ENCODE results near the gene ZNF148. TPM values are rescaled to one million over a fixed set of nuclear protein-coding genes. Genes with fewer than 3 reads are reported as not detected.
"Not testable (repeated sequence)": the region's sequence is repeated elsewhere in the genome, so short reads cannot be mapped to it uniquely, and the experiment has no call there.

The ZNF148 gene
- total and polyA plus RNA-seq, 9 donors = 12.9 to 36.0 (median 19.8) TPM

DNA sequence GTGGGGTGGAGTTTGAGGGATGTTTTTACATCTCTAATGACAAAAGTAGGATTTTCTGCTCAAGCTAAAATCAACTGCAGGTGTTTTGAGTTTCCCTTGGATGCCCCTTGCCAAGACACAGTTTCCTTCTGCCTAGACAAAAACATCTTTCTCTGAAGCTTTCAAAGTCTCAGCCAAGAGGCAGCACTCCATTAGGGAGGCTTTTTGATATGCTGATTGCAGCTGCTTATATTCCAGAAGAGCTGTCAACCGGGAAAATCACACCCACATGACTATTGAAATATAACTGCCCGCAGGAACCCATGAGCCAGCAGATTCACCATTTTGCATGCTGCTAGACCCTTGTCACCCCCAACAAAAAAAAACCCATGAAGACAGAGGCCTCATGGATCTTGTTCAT, 27.5 kb upstream of the ZNF148 start:
- H3K27ac ChIP-seq (ENCODE audit: low read length) = no peak overlapping the region
- no CpG with 5 or more reads among the region's 2 CpGs for WGBS (ENCODE audit: insufficient coverage)

DNA sequence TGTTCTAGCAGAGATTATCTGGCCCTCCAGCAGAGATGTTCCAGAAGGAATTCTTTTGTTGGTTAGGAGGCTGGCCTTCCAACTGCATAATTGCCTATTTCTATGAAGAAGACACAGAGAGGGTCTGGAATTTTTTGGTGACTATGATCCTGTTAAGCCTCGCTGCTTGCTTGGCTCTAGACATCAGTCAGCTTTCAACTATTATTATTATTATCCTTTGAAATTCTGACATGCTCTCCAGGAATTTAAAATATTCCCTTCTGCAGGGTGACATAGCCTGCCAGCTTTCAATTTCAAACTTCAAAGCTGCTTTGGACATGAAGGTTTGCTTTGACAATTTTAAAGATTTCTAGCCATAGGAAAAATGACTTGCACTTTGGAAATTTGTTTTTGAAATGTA, 26.3 kb upstream of the ZNF148 start:
- H3K36me3 ChIP-seq (ENCODE audit: control insufficient read depth, insufficient read depth, low read length) = no peaks in the 10 kb centered on the region
- no peak overlapping the region for H3K4me3 ChIP-seq (ENCODE audit: low read length)
- no peaks in the 10 kb centered on the region for H3K4me1 ChIP-seq (ENCODE audit: control insufficient read depth, insufficient read depth, low read length)
- peaks cover 4% of the 10 kb centered on the region for H3K9me3 ChIP-seq (replicated peaks; ENCODE audit: control insufficient read depth, low read depth, low read length)
- no CpG with 5 or more reads among the region's 1 CpG for WGBS (ENCODE audit: insufficient coverage)
- peak; percentile 12 for DNase-seq
- no peaks in the 10 kb centered on the region for H3K27me3 ChIP-seq (ENCODE audit: control insufficient read depth, insufficient read depth, low read length)
- H3K27ac ChIP-seq (ENCODE audit: low read length) = no peak overlapping the region

More for the DNA sequence above, 27.5 kb upstream of the ZNF148 start:
- Histone ChIP-seq H3K4me3 (ENCODE audit: low read length) (no peak overlapping the region), H3K4me1 (ENCODE audit: control insufficient read depth, insufficient read depth, low read length) (no peaks in the 10 kb centered on the region), H3K9me3 (replicated peaks; ENCODE audit: control insufficient read depth, low read depth, low read length) (peaks cover 1% of the 10 kb centered on the region), H3K27me3 (ENCODE audit: control insufficient read depth, insufficient read depth, low read length) (peaks cover 2% of the 10 kb centered on the region), H3K36me3 (ENCODE audit: control insufficient read depth, insufficient read depth, low read length) (no peaks in the 10 kb centered on the region)
- DNase-seq = peak; percentile 6

GRCh38 chr3:125398952-125399351, 23.8 kb upstream of the ZNF148 start:
- no peak overlapping the region for H3K27ac ChIP-seq (ENCODE audit: low read length)
- no CpG with 5 or more reads among the region's 1 CpG for WGBS (ENCODE audit: insufficient coverage)
- no peaks in the 10 kb centered on the region for H3K36me3 ChIP-seq (ENCODE audit: control insufficient read depth, insufficient read depth, low read length)
- no peaks in the 10 kb centered on the region for H3K27me3 ChIP-seq (ENCODE audit: control insufficient read depth, insufficient read depth, low read length)
- no peak overlapping the region for H3K4me3 ChIP-seq (ENCODE audit: low read length)
- DNase-seq = no peak
- no peaks in the 10 kb centered on the region for H3K4me1 ChIP-seq (ENCODE audit: control insufficient read depth, insufficient read depth, low read length)
- peaks cover 4% of the 10 kb centered on the region for H3K9me3 ChIP-seq (replicated peaks; ENCODE audit: control insufficient read depth, low read depth, low read length)

DNA sequence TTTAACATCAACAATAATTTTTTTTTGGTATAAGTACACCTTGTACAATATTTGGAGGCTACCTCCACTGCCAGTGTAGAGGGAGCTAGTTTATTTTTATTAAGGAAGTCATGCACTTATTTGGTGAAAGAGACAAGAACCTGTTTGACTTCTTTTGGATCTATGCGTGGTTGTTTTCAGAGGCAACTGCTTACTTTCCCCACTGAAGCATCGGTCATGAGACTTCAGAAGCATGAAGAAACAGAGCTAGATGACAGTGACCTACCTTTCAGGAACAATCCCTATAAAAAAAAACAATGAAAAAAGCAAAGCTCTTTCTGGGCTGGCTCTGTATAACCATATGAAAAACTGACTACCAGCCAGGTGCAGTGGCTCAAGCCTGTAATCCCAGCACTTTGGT, 20.0 kb upstream of the ZNF148 start:
- no peaks in the 10 kb centered on the region for H3K27me3 ChIP-seq (ENCODE audit: control insufficient read depth, insufficient read depth, low read length)
- H3K36me3 ChIP-seq (ENCODE audit: control insufficient read depth, insufficient read depth, low read length) = no peaks in the 10 kb centered on the region
- no peak overlapping the region for H3K4me3 ChIP-seq (ENCODE audit: low read length)
- H3K9me3 ChIP-seq (replicated peaks; ENCODE audit: control insufficient read depth, low read depth, low read length) = peaks cover 4% of the 10 kb centered on the region
- H3K27ac ChIP-seq (ENCODE audit: low read length) = no peak overlapping the region
- no peaks in the 10 kb centered on the region for H3K4me1 ChIP-seq (ENCODE audit: control insufficient read depth, insufficient read depth, low read length)
- 89% methylated on average over 2 of the region's 2 CpGs for WGBS (ENCODE audit: insufficient coverage)
- DNase-seq = no peak

- Histone ChIP-seq H3K9me3 (replicated peaks; ENCODE audit: control insufficient read depth, low read depth, low read length) (peaks cover 4% of the 10 kb centered on the region), H3K27me3 (ENCODE audit: control insufficient read depth, insufficient read depth, low read length) (no peaks in the 10 kb centered on the region), H3K36me3 (ENCODE audit: control insufficient read depth, insufficient read depth, low read length) (no peaks in the 10 kb centered on the region), H3K4me3 (ENCODE audit: low read length) (no peak overlapping the region), H3K27ac (ENCODE audit: low read length) (no peak overlapping the region), H3K4me1 (ENCODE audit: control insufficient read depth, insufficient read depth, low read length) (no peaks in the 10 kb centered on the region)
- 83% methylated on average over 1 of the region's 3 CpGs for WGBS (ENCODE audit: insufficient coverage)
- no peak for DNase-seq
These were observed 19.3 kb upstream of the ZNF148 start for GRCh38 chr3:125394406-125394805.

DNA sequence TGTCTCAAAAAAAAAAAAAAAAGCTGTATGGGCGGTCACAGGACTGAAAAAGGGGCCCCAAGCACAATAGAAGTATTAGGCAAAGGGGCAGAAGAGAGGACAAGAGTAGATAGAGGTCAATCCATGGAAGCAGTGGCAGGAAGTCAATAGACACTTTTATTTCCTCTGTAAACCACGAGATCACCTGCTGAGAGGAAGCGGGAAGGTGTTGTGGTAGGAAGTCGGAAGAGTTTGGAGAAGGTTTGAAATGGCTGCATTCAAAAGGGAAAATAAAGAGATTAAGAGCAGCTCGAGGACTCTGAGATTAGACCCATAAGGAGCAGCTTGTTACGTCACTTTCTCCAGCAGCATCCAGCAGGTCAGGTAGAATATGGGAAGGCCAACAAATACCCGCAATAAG, 14.2 kb upstream of the ZNF148 start:
- no peaks in the 10 kb centered on the region for H3K9me3 ChIP-seq (replicated peaks; ENCODE audit: control insufficient read depth, low read depth, low read length)
- H3K27ac ChIP-seq (ENCODE audit: low read length) = no peak overlapping the region
- no peaks in the 10 kb centered on the region for H3K36me3 ChIP-seq (ENCODE audit: control insufficient read depth, insufficient read depth, low read length)
- DNase-seq = no peak
- H3K27me3 ChIP-seq (ENCODE audit: control insufficient read depth, insufficient read depth, low read length) = no peaks in the 10 kb centered on the region
- WGBS (ENCODE audit: insufficient coverage) = 84% methylated on average over 6 of the region's 7 CpGs
- no peaks in the 10 kb centered on the region for H3K4me1 ChIP-seq (ENCODE audit: control insufficient read depth, insufficient read depth, low read length)
- H3K4me3 ChIP-seq (ENCODE audit: low read length) = no peak overlapping the region

- not testable (repeated sequence) for H3K9me3 ChIP-seq (replicated peaks; ENCODE audit: control insufficient read depth, low read depth, low read length); H3K4me1 ChIP-seq (ENCODE audit: control insufficient read depth, insufficient read depth, low read length); DNase-seq; H3K4me3 ChIP-seq (ENCODE audit: low read length); H3K27me3 ChIP-seq (ENCODE audit: control insufficient read depth, insufficient read depth, low read length); H3K36me3 ChIP-seq (ENCODE audit: control insufficient read depth, insufficient read depth, low read length); H3K27ac ChIP-seq (ENCODE audit: low read length)
- WGBS (ENCODE audit: insufficient coverage) = no CpG with 5 or more reads among the region's 5 CpGs
These were observed 13.2 kb upstream of the ZNF148 start for GRCh38 chr3:125388369-125388768.

- H3K4me3 ChIP-seq (ENCODE audit: low read length) = no peak overlapping the region
- H3K27me3 ChIP-seq (ENCODE audit: control insufficient read depth, insufficient read depth, low read length) = no peaks in the 10 kb centered on the region
- H3K36me3 ChIP-seq (ENCODE audit: control insufficient read depth, insufficient read depth, low read length) = no peaks in the 10 kb centered on the region
- H3K4me1 ChIP-seq (ENCODE audit: control insufficient read depth, insufficient read depth, low read length) = no peaks in the 10 kb centered on the region
- WGBS (ENCODE audit: insufficient coverage) = 84% methylated on average over 4 of the region's 4 CpGs
- H3K9me3 ChIP-seq (replicated peaks; ENCODE audit: control insufficient read depth, low read depth, low read length) = no peaks in the 10 kb centered on the region
- no peak for DNase-seq
- H3K27ac ChIP-seq (ENCODE audit: low read length) = no peak overlapping the region
These were observed 11.7 kb upstream of the ZNF148 start for GRCh38 chr3:125386811-125387210.

DNA sequence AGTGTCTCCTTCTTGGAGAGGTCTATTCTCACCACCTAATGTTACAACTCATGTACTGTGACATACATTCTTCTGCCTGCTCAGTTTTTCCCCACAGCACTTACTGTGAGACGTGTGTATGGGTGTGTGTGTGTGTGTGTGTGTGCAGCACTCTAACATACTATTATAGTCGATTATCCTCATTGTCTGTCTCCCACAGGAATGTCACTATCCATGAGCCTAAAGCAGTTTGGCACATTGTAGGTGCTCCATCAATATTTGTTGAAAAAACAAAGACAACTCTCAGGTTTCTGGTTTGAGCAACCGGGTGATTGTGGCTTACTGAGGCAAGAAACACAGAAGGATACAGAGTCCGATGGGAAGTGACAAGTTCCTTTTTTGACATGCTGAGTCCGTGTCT, 8.6 kb upstream of the ZNF148 start:
- WGBS (ENCODE audit: insufficient coverage) = 55% methylated on average over 3 of the region's 5 CpGs
- no peaks in the 10 kb centered on the region for H3K36me3 ChIP-seq (ENCODE audit: control insufficient read depth, insufficient read depth, low read length)

DNA sequence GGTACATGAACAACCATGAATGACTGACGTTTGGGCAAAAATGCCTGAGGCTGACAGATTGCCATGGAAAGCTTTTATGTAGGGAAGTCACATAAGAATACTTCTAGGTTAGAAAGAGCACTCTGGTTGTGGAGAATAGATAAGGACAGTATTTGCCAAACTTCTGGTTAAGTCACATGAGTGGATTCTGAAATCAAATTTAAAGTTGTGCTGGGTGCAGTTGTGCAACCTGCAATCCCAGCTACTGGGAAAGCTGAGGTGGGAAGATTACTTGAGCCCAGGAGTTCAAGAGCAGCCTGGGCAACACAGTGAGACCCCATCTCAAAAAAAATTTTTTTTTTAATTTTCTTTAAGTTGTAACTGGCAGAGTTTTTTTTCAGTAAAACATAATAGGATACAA, 7.2 kb upstream of the ZNF148 start:
- Histone ChIP-seq H3K9me3 (replicated peaks; ENCODE audit: control insufficient read depth, low read depth, low read length) (no peaks in the 10 kb centered on the region), H3K36me3 (ENCODE audit: control insufficient read depth, insufficient read depth, low read length) (no peaks in the 10 kb centered on the region), H3K4me3 (ENCODE audit: low read length) (no peak overlapping the region), H3K27me3 (ENCODE audit: control insufficient read depth, insufficient read depth, low read length) (no peaks in the 10 kb centered on the region), H3K27ac (ENCODE audit: low read length) (no peak overlapping the region), H3K4me1 (ENCODE audit: control insufficient read depth, insufficient read depth, low read length) (no peaks in the 10 kb centered on the region)
- no CpG with 5 or more reads among the region's 1 CpG for WGBS (ENCODE audit: insufficient coverage)
- no peak for DNase-seq

More for the DNA sequence above, 8.6 kb upstream of the ZNF148 start:
- H3K9me3 ChIP-seq (replicated peaks; ENCODE audit: control insufficient read depth, low read depth, low read length) = no peaks in the 10 kb centered on the region
- no peaks in the 10 kb centered on the region for H3K4me1 ChIP-seq (ENCODE audit: control insufficient read depth, insufficient read depth, low read length)
- H3K27ac ChIP-seq (ENCODE audit: low read length) = no peak overlapping the region
- no peak for DNase-seq
- no peaks in the 10 kb centered on the region for H3K27me3 ChIP-seq (ENCODE audit: control insufficient read depth, insufficient read depth, low read length)
- no peak overlapping the region for H3K4me3 ChIP-seq (ENCODE audit: low read length)

DNA sequence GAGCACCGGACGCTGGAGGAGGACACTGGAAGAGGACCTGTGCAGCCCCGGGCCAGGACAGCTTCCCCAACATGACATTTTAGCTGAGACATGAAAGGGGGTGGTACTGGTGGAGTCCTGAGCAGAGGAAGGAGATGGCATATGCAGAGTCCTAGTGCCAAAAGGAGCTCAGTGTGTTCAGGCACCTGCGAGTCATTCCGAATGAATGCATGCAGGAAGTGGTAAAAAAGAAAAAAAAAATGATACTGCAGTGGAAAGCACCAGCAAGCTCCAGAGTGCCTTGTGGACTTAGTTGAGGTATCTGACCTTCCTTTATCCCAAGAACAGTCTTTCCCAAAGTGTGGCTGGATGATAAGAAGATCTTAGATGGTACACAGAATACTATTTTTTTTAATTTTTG, 6.6 kb upstream of the ZNF148 start:
- no peak overlapping the region for H3K4me3 ChIP-seq (ENCODE audit: low read length)
- no peaks in the 10 kb centered on the region for H3K36me3 ChIP-seq (ENCODE audit: control insufficient read depth, insufficient read depth, low read length)
- H3K9me3 ChIP-seq (replicated peaks; ENCODE audit: control insufficient read depth, low read depth, low read length) = no peaks in the 10 kb centered on the region
- no peak for DNase-seq
- H3K27ac ChIP-seq (ENCODE audit: low read length) = no peak overlapping the region
- H3K27me3 ChIP-seq (ENCODE audit: control insufficient read depth, insufficient read depth, low read length) = no peaks in the 10 kb centered on the region
- WGBS (ENCODE audit: insufficient coverage) = 70% methylated on average over 5 of the region's 5 CpGs
- H3K4me1 ChIP-seq (ENCODE audit: control insufficient read depth, insufficient read depth, low read length) = no peaks in the 10 kb centered on the region

All from muscle of leg (tissue), 11 donors.